ENCODE results near the gene NDUFA7. TPM values are rescaled to one million over a fixed set of nuclear protein-coding genes. Genes with fewer than 3 reads are reported as not detected.

Gene NDUFA7
- total RNA-seq, 1 experiment from 2014 or later, result 76.4 TPM

- no peak overlapping the region for H3K27ac Mint-ChIP-seq
- H3K4me3 Mint-ChIP-seq, result no peak overlapping the region
- H3K4me1 Mint-ChIP-seq, result peaks cover 26% of the 10 kb centered on the region
- peaks cover 63% of the 10 kb centered on the region for H3K27me3 Mint-ChIP-seq (ENCODE audit: low read depth)
- CTCF ChIA-PET, result interaction anchor here (1.3 to 5.7 kb wide), 2 partner anchors 10 to 16 kb away, joined by 8 to 38 read pairs; no protein-coding TSS in a partner anchor
- H3K9me3 Mint-ChIP-seq, result no peaks in the 10 kb centered on the region
- no peak for DNase-seq (ENCODE audit: low spot score)
- POLR2A ChIA-PET, result interaction anchor here (0.7 kb wide), 2 partner anchors 648 to 1434 kb away, joined by 3 to 5 read pairs; no protein-coding TSS in a partner anchor
- TF ChIP-seq RELA (CRISPR knock-in tag; IDR thresholded peaks at IDR 0.05; ENCODE audit: borderline replicate concordance) (no peak), TP53 (CRISPR knock-in tag; IDR thresholded peaks at IDR 0.05) (no peak), ZNF317 (CRISPR knock-in tag; IDR thresholded peaks at IDR 0.05; ENCODE audit: borderline replicate concordance, low read depth) (no peak), ZNF263 (CRISPR knock-in tag; IDR thresholded peaks at IDR 0.05; ENCODE audit: low read depth) (no peak), AR (CRISPR knock-in tag; IDR thresholded peaks at IDR 0.05) (no peak), TEAD1 (CRISPR knock-in tag; IDR thresholded peaks at IDR 0.05) (no peak), ELF4 (CRISPR knock-in tag; IDR thresholded peaks at IDR 0.05; ENCODE audit: low read depth) (no peak), JAZF1 (CRISPR knock-in tag; IDR thresholded peaks at IDR 0.05) (no peak), NR1H2 (CRISPR knock-in tag; IDR thresholded peaks at IDR 0.05) (no peak), SMAD4 (CRISPR knock-in tag; IDR thresholded peaks at IDR 0.05) (no peak), NFE2L1 (CRISPR knock-in tag; IDR thresholded peaks at IDR 0.05) (no peak), PRRX2 (CRISPR knock-in tag; IDR thresholded peaks at IDR 0.05) (no peak)
- TF ChIP-seq, protein P1, sequence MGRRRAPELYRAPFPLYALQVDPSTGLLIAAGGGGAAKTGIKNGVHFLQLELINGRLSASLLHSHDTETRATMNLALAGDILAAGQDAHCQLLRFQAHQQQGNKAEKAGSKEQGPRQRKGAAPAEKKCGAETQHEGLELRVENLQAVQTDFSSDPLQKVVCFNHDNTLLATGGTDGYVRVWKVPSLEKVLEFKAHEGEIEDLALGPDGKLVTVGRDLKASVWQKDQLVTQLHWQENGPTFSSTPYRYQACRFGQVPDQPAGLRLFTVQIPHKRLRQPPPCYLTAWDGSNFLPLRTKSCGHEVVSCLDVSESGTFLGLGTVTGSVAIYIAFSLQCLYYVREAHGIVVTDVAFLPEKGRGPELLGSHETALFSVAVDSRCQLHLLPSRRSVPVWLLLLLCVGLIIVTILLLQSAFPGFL (CRISPR knock-in tag; IDR thresholded peaks at IDR 0.05; ENCODE audit: borderline replicate concordance), result no peak
- TF ChIP-seq, protein P2, sequence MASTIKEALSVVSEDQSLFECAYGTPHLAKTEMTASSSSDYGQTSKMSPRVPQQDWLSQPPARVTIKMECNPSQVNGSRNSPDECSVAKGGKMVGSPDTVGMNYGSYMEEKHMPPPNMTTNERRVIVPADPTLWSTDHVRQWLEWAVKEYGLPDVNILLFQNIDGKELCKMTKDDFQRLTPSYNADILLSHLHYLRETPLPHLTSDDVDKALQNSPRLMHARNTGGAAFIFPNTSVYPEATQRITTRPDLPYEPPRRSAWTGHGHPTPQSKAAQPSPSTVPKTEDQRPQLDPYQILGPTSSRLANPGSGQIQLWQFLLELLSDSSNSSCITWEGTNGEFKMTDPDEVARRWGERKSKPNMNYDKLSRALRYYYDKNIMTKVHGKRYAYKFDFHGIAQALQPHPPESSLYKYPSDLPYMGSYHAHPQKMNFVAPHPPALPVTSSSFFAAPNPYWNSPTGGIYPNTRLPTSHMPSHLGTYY (CRISPR knock-in tag; IDR thresholded peaks at IDR 0.05), result no peak
- TF ChIP-seq, protein P3, sequence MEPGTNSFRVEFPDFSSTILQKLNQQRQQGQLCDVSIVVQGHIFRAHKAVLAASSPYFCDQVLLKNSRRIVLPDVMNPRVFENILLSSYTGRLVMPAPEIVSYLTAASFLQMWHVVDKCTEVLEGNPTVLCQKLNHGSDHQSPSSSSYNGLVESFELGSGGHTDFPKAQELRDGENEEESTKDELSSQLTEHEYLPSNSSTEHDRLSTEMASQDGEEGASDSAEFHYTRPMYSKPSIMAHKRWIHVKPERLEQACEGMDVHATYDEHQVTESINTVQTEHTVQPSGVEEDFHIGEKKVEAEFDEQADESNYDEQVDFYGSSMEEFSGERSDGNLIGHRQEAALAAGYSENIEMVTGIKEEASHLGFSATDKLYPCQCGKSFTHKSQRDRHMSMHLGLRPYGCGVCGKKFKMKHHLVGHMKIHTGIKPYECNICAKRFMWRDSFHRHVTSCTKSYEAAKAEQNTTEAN (CRISPR knock-in tag; IDR thresholded peaks at IDR 0.05), result no peak
- no peaks in the 10 kb centered on the region for H3K36me3 Mint-ChIP-seq
- ATAC-seq, result no peak
Observed at GRCh38 chr19:8337728-8338127, 16.6 kb upstream of the NDUFA7 start.

DNA sequence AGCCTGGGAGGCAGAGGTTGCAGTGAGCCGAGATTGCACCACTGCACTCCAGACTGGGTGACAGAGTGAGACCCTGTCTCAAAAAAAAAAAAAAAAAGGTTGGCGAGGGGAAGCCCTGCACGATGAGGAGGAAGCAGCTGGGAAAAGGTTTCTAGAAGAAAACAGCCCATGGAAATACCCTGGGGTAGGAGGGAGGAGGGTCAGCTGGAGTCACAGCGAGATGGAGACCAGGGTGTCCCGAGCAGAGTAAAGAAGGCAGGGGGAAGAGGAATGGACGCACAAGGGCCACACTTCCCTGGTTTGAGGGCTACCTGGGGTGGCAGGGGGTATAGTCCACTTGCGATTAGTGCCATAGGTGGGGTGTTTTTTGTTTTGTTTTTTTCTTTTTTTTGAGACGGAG, 15.5 kb upstream of the NDUFA7 start:
- Mint-ChIP-seq H3K4me3 (no peak overlapping the region), H3K27ac (no peak overlapping the region), H3K36me3 (no peaks in the 10 kb centered on the region), H3K9me3 (no peaks in the 10 kb centered on the region), H3K4me1 (peaks cover 26% of the 10 kb centered on the region), H3K27me3 (ENCODE audit: low read depth) (peaks cover 65% of the 10 kb centered on the region)
- POLR2A ChIA-PET, result interaction anchor here (1.1 kb wide), 1 partner anchor 244 kb away, joined by 3 read pairs; no protein-coding TSS in a partner anchor
- CTCF ChIA-PET, result interaction anchor here (1.1 to 5.7 kb wide), 6 partner anchors 11 to 77 kb away, joined by 3 to 40 read pairs (median 24); partner anchors contain the start of genes MARCHF2 and RAB11B
- DNase-seq (ENCODE audit: low spot score), result no peak
- TF ChIP-seq ATF1 (CRISPR knock-in tag; IDR thresholded peaks at IDR 0.05) (no peak), MYBL2 (CRISPR knock-in tag; IDR thresholded peaks at IDR 0.05) (no peak)
- ATAC-seq, result no peak

Measured in WTC11 (cell line).